ENCODE results near the gene C4orf46.

DNA sequence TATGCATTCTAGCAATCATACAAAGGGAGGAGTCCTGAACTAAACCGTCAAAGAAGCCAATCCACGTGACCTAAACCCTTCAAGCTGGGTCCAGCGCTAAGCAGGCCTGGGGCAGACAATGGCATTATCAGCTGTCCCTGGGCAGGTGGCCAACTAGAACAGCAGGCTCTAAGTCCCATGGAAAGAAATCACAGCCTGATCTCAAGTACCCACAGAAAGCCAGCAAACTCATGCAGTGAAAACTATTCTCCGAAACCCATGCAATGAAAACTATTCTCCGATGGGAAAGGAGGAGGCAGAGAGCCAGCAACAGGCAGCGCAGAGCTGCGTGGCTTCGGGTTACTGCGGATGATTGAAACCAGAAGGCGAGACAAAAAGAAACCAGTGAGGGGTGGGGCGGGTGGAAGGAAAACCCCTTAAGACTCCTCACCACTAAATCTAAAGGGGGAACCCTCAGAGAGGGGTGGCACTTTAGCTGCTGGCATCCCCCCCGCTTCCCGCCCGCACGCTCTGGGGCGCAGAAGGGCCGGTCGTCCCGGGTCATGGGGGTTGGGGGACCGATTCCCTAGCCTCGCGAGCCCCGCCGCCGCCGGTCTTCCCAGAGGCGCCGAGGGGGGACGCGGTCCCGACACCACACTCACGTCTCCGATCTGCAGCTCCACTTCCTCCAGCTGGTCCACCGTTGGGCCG, 567 bp downstream of the C4orf46 start:
- TF ChIP-seq, protein P1, sequence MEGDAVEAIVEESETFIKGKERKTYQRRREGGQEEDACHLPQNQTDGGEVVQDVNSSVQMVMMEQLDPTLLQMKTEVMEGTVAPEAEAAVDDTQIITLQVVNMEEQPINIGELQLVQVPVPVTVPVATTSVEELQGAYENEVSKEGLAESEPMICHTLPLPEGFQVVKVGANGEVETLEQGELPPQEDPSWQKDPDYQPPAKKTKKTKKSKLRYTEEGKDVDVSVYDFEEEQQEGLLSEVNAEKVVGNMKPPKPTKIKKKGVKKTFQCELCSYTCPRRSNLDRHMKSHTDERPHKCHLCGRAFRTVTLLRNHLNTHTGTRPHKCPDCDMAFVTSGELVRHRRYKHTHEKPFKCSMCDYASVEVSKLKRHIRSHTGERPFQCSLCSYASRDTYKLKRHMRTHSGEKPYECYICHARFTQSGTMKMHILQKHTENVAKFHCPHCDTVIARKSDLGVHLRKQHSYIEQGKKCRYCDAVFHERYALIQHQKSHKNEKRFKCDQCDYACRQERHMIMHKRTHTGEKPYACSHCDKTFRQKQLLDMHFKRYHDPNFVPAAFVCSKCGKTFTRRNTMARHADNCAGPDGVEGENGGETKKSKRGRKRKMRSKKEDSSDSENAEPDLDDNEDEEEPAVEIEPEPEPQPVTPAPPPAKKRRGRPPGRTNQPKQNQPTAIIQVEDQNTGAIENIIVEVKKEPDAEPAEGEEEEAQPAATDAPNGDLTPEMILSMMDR (conservative IDR thresholded peaks at IDR 0.05 in 1 of 2, IDR thresholded peaks at IDR 0.05 in 1 of 2; ENCODE audit: extremely low read depth in 1 of 2, insufficient read depth in 1 of 2, low read depth in 1 of 2, low read length in 2 of 2) = no peak
- TF ChIP-seq EZH2 (IDR thresholded peaks at IDR 0.05; ENCODE audit: borderline replicate concordance, low read length) = no peak
